Naive thymus-derived CD8-positive, alpha-beta T cell (primary cell): Measurements from ENCODE around the gene CYP1B1. TPM values are rescaled to one million over a fixed set of nuclear protein-coding genes. Genes with fewer than 3 reads are reported as not detected.
"Not testable (repeated sequence)": the region's sequence is repeated elsewhere in the genome, so short reads cannot be mapped to it uniquely, and the experiment has no call there.

Experiments
- ATAC-seq, 2 donors: fragments of 150-1000 bp; cut with Tn5 transposase in 1 of 2; sonication (Bioruptor Pico), chemical (Tn5 transposase) in 1 of 2; 1 replicate in 1 of 2; 2 replicates in 1 of 2; pipeline ENCODE4 v1.10.0; 2021; ENCODE audit warnings: mild to moderate bottlenecking in 2 of 2, moderate library complexity in 2 of 2
- POLR2A ChIA-PET: fragments of 350-600 bp; sonication (Branson Sonifier 250); formaldehyde crosslinking; loops from one replicate; lab custom pipeline; 2021; ENCODE audit warnings: antibody characterized with exemption; lab: Charles Lee
- DNase-seq, 10 donors: peaks; one replicate each; pipeline versions ENCODE4 v3.0.0 to v3.0.0-alpha.2; 2020 to 2022
- H3K27ac Mint-ChIP-seq, 10 donors: one replicate each; pipeline ENCODE4 v1.8.0; 2020 to 2022; ENCODE audit warnings: mild to moderate bottlenecking in 10 of 10, mixed read lengths in 10 of 10, moderate library complexity in 4 of 10, inconsistent platforms in 1 of 10
- H3K27me3 Mint-ChIP-seq, 5 donors: one replicate each; pipeline ENCODE4 v1.8.0; 2021 to 2022; ENCODE audit warnings: mixed read lengths in 5 of 5
- H3K36me3 Mint-ChIP-seq, 3 donors: one replicate each; pipeline ENCODE4 v1.8.0; 2020 to 2022; ENCODE audit warnings: mixed read lengths in 3 of 3, mild to moderate bottlenecking in 2 of 3, inconsistent platforms in 1 of 3
- H3K4me1 Mint-ChIP-seq, 4 donors: one replicate each; pipeline ENCODE4 v1.8.0; 2021 to 2022; ENCODE audit warnings: mixed read lengths in 4 of 4
- H3K4me3 Mint-ChIP-seq, 10 donors: one replicate each; pipeline ENCODE4 v1.8.0; 2020 to 2022; ENCODE audit warnings: mild to moderate bottlenecking in 10 of 10, mixed read lengths in 10 of 10, moderate library complexity in 6 of 10, inconsistent platforms in 1 of 10
- H3K9me3 Mint-ChIP-seq, 9 donors: one replicate each; pipeline ENCODE4 v1.8.0; 2020 to 2022; ENCODE audit warnings: mixed read lengths in 9 of 9, mild to moderate bottlenecking in 3 of 9, inconsistent platforms in 1 of 9, moderate library complexity in 1 of 9
- polyA plus RNA-seq, 3 donors: library from polyadenylated mRNA; unstranded; fragments of 300-500 nt; fragmentation: Illumina TruSeq; gene quantifications; one replicate each; pipeline ENCODE4 v1.2.3, GENCODE V29; 2021
- total RNA-seq, 8 experiments: library from RNA in 2 of 8; stranded (reverse) in 2 of 8; gene quantifications; one replicate each; pipeline ENCODE4 v1.2.3 and lab custom pipeline; 2021 to 2026

Gene CYP1B1
- 1 to 10 TPM; 2.3 to 3.9 TPM for total RNA-seq
- polyA plus RNA-seq: under 1 TPM in 2 of 3 donors, not detected in 1; 0.10 to 0.14 TPM
- total RNA-seq (lab: John Stamatoyannopoulos, UW): 0 to 25.1 (median 0.04) reads per million in 6 experiments

- Mint-ChIP-seq H3K4me1 (peaks cover 6 to 19% (median 14%) of the 10 kb centered on the region in 4 donors), H3K27me3 (peaks cover 25 to 54% (median 48%) of the 10 kb centered on the region in 5 donors), H3K36me3 (peaks cover 0 to 3% (median 0%) of the 10 kb centered on the region in 3 donors), H3K9me3 (no peaks in the 10 kb centered on the region), H3K4me3 (peak within 1 kb of the TSS in 9 of 10 donors; percentile 24 to 76 (median 60)), H3K27ac (no peak within 1 kb of the TSS)
- DNase-seq (no peak), ATAC-seq (no peak)
- POLR2A ChIA-PET: no interaction called here
Measured at GRCh38 chr2:38075507-38076151, at the start of gene CYP1B1. Gene CYP1B1 (minus strand): TSS chr2:38076151. CDS start chr2:38075388, 763 bp downstream.

GRCh38 chr2:38125007-38125406 is 49.1 kb upstream of the CYP1B1 start:
- POLR2A ChIA-PET: no interaction called here
- no peak overlapping the region for H3K27ac Mint-ChIP-seq
- peaks cover 0 to 1% (median 0%) of the 10 kb centered on the region in 5 donors for H3K27me3 Mint-ChIP-seq
- ATAC-seq (no peak), DNase-seq (no peak)
- peaks cover 0 to 6% (median 0%) of the 10 kb centered on the region in 4 donors for H3K4me1 Mint-ChIP-seq
- peaks cover 2 to 23% (median 13%) of the 10 kb centered on the region in 3 donors for H3K36me3 Mint-ChIP-seq
- peaks cover 0 to 35% (median 21%) of the 10 kb centered on the region in 9 donors for H3K9me3 Mint-ChIP-seq
- no peak overlapping the region for H3K4me3 Mint-ChIP-seq

DNA sequence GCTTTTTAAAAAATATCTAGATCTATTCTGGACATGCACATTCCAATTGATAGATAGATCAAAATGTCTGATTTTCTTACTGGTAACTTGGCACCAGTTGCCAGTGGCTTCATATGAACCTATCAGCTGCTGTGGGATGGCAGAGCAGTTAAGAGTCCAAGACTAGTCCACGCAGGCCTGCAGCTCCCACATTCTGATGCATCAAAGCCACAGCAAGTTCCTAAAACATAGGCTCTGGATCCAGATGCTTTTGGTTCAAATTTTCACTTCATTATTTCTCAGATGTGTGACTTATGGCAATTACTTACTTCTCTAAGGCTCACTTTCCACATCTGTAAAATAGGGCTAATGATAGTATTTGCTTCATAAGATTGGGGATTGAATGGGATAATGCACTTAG is 48.0 kb upstream of the CYP1B1 start:
- ATAC-seq: no peak
- peaks cover 0 to 1% (median 0%) of the 10 kb centered on the region in 5 donors for H3K27me3 Mint-ChIP-seq
- H3K4me1 Mint-ChIP-seq: peaks cover 0 to 3% (median 0%) of the 10 kb centered on the region in 4 donors
- peaks cover 0 to 35% (median 21%) of the 10 kb centered on the region in 9 donors for H3K9me3 Mint-ChIP-seq
- DNase-seq: no peak
- no peak overlapping the region for H3K4me3 Mint-ChIP-seq
- H3K27ac Mint-ChIP-seq: no peak overlapping the region
- H3K36me3 Mint-ChIP-seq: peaks cover 2 to 19% (median 13%) of the 10 kb centered on the region in 3 donors
- POLR2A ChIA-PET: no interaction called here

DNA sequence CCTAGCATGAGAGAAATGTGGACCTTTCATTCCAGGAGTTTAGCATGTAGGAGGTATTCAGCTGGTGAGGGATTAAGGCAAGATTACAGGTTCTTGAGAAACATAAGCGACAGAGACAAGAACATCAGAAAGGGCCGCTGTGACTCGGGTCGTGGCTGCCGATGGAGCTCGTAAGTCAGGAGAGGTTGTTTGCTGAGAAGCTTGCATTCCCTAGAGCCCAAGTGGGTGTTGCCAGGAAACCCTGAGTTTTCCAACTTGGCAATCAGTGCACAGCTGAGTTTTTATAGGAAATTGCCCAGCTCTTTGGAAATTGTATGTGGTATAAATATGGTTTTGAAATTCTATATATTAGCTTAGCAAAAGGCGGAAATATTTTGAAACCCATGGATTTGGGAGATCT is 46.4 kb upstream of the CYP1B1 start:
- H3K27me3 Mint-ChIP-seq: peaks cover 0 to 1% (median 0%) of the 10 kb centered on the region in 5 donors
- peaks cover 0 to 10% (median 4%) of the 10 kb centered on the region in 3 donors for H3K36me3 Mint-ChIP-seq
- H3K27ac Mint-ChIP-seq: no peak overlapping the region
- H3K4me1 Mint-ChIP-seq: no peaks in the 10 kb centered on the region
- H3K4me3 Mint-ChIP-seq: no peak overlapping the region
- POLR2A ChIA-PET: no interaction called here
- ATAC-seq (no peak), DNase-seq (no peak)
- peaks cover 0 to 21% (median 13%) of the 10 kb centered on the region in 9 donors for H3K9me3 Mint-ChIP-seq

- no peak for DNase-seq
- H3K27ac Mint-ChIP-seq: no peak overlapping the region
- H3K36me3 Mint-ChIP-seq: peaks cover 0 to 2% (median 0%) of the 10 kb centered on the region in 3 donors
- peaks cover 0 to 2% (median 0%) of the 10 kb centered on the region in 5 donors for H3K27me3 Mint-ChIP-seq
- POLR2A ChIA-PET: no interaction called here
- no peak overlapping the region for H3K4me3 Mint-ChIP-seq
- H3K4me1 Mint-ChIP-seq: no peaks in the 10 kb centered on the region
- H3K9me3 Mint-ChIP-seq: peaks cover 0 to 13% (median 4%) of the 10 kb centered on the region in 9 donors
- ATAC-seq: no peak
Measured at GRCh38 chr2:38121481-38121880, 45.5 kb upstream of the CYP1B1 start.

DNA sequence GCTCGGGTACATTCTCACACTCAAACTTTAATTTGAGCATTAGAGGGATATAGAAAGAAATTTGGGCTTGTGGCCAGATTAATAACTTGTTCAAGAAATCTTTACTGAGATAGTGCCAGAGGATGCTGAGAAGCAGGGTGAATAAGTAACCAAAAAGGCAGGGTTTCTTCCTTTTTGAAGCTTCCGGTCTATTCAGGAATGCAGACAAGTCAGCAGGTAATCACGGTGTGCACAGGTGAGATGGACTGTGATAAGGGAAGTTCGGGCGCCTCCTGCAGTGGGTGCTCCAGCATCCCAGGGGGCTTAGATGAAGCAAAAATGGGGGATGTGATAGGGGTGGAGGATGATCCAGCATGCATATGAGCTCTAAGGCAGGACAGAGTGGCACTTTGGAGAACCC is 44.9 kb upstream of the CYP1B1 start:
- ATAC-seq (no peak), DNase-seq (no peak)
- Mint-ChIP-seq H3K36me3 (no peaks in the 10 kb centered on the region), H3K27me3 (peaks cover 0 to 2% (median 0%) of the 10 kb centered on the region in 5 donors), H3K4me3 (no peak overlapping the region), H3K27ac (no peak overlapping the region), H3K9me3 (peaks cover 0 to 7% (median 2%) of the 10 kb centered on the region in 9 donors), H3K4me1 (no peaks in the 10 kb centered on the region)
- POLR2A ChIA-PET: no interaction called here

- no peaks in the 10 kb centered on the region for H3K36me3 Mint-ChIP-seq
- peaks cover 0 to 2% (median 0%) of the 10 kb centered on the region in 9 donors for H3K9me3 Mint-ChIP-seq
- DNase-seq (no peak), ATAC-seq (no peak)
- POLR2A ChIA-PET: no interaction called here
- peaks cover 0 to 3% (median 0%) of the 10 kb centered on the region in 4 donors for H3K4me1 Mint-ChIP-seq
- H3K27me3 Mint-ChIP-seq: peaks cover 0 to 3% (median 0%) of the 10 kb centered on the region in 5 donors
- H3K4me3 Mint-ChIP-seq: no peak overlapping the region
- H3K27ac Mint-ChIP-seq: no peak overlapping the region
Measured at GRCh38 chr2:38120264-38120592, 44.3 kb upstream of the CYP1B1 start.

DNA sequence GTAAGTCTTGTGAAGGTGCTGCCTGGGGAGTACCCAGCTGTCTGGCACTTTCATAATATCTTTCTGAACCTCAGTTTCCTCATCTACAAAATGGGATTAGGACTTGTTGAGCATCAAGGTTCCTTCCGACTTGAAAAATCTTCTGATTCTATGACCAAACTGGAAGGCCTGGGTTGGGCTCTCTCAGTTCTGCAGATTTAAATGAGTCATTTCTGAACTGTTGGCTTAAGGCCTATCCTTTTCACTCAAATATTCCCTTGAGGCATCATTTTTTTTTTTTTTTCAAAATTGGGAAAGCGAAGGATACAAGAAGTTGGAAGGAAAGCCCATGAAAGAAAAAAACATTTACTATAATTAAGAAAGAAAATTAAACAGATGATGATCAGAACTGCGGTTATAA is 40.8 kb upstream of the CYP1B1 start:
- H3K4me3 Mint-ChIP-seq: no peak overlapping the region
- H3K9me3 Mint-ChIP-seq: peaks cover 0 to 10% (median 0%) of the 10 kb centered on the region in 9 donors
- no peak overlapping the region for H3K27ac Mint-ChIP-seq
- ATAC-seq (no peak), DNase-seq (no peak)
- H3K36me3 Mint-ChIP-seq: peaks cover 0 to 3% (median 0%) of the 10 kb centered on the region in 3 donors
- H3K4me1 Mint-ChIP-seq: peaks cover 0 to 6% (median 0%) of the 10 kb centered on the region in 4 donors
- peaks cover 5 to 30% (median 8%) of the 10 kb centered on the region in 5 donors for H3K27me3 Mint-ChIP-seq
- POLR2A ChIA-PET: no interaction called here

DNA sequence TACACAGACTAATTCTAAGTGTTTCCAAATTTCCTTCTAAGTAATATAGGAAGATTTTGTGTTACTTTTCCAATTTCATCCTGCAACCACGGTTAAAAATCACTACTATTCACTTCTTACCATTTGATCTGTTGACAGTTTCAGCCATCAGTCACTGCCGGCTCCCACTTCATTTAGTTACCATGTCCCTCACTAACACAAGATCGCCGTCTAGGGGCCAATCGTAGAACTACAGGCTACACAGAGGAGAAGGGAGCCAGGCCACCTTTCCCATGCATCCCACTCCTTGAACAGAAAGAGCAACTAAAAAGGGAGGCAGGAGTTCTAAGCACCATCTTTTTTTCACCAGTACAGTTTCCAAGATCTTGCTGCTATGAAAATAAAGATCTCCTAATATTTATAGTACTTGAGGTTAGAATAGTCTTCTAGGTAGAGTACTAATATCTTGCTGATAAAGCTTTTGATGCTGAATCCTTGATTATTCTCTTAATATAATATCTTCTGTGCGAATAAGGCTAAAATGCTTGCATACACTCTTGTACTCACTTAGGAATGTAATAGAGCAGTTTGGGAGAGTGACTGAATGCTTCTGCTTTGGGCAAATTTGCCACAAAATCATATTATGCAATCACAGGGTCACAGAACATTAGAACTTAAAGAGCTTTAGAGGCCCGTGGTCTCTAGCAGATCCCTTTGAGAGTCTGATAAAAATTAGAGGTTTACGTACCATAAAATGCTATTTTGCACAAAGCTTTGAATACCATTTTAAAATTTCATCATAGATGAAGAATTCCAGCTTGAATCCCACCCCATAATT is 39.5 kb upstream of the CYP1B1 start:
- no peak overlapping the region for H3K27ac Mint-ChIP-seq
- peak; percentile 7 to 72 (median 44) for DNase-seq
- peaks cover 0 to 8% (median 0%) of the 10 kb centered on the region in 3 donors for H3K36me3 Mint-ChIP-seq
- ATAC-seq: peak; percentile 44 to 51
- POLR2A ChIA-PET: no interaction called here
- peaks cover 10 to 41% (median 15%) of the 10 kb centered on the region in 5 donors for H3K27me3 Mint-ChIP-seq
- peaks cover 0 to 15% (median 1%) of the 10 kb centered on the region in 9 donors for H3K9me3 Mint-ChIP-seq
- no peak overlapping the region for H3K4me3 Mint-ChIP-seq
- H3K4me1 Mint-ChIP-seq: peaks cover 0 to 6% (median 0%) of the 10 kb centered on the region in 4 donors

DNA sequence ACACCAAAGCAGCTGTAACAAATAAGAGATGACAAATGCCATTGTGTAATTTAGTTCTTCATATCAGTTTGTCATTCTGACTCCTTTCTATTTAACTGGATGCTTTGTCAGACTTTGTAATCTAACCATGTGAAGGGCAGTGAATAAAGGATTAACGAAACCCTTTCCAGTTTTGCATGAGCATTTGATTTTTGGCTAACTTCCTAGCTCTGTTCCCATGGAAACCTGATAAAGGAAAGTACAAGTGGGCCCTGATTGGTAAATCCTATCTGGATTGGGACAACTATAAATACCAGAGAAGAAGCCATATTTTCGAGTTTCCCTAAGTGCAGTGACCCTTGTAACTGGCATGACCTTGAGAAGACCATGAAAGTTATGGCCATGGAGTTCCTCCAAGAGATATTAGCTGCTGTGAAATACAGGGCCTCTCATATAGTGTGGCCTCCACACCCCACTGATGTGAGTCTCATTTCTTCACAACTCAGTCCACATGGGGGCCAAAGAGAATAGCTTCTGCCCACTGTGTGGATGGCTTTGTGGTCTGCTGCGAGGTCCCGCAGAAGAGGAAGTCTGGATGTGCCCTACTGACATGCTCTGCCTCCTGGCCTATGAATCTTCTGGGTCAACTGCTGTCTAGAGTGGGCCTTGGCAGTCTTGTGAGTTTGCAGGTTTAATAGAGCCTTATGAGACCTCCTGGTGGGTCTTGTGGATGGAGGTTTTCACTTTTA is 38.2 kb upstream of the CYP1B1 start:
- H3K27ac Mint-ChIP-seq: no peak overlapping the region
- H3K4me1 Mint-ChIP-seq: peaks cover 0 to 6% (median 0%) of the 10 kb centered on the region in 4 donors
- H3K36me3 Mint-ChIP-seq: peaks cover 0 to 8% (median 0%) of the 10 kb centered on the region in 3 donors
- DNase-seq: no peak
- POLR2A ChIA-PET: no interaction called here
- H3K9me3 Mint-ChIP-seq: peaks cover 0 to 15% (median 1%) of the 10 kb centered on the region in 9 donors
- H3K4me3 Mint-ChIP-seq: no peak overlapping the region
- H3K27me3 Mint-ChIP-seq: peaks cover 10 to 41% (median 15%) of the 10 kb centered on the region in 5 donors
- no peak for ATAC-seq

DNA sequence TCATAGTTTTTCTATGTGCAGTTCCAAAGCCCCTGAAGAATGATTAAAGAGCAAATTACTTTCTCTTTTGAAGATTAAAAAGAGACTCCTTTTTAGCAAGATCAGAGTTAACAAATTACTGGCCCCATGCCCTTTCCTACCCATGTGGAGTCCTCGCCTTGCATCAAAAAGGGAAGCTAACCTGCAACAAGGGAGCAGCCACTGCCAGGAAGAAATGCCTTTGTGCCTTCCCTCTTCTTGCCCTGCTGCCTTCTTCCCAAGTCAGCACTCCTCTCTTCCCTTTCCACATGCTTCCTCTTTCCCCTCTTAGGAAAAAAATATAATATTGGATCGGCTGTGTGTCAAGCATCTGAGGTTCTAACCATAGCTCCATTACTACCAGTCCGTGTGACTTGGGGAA is 37.1 kb upstream of the CYP1B1 start:
- POLR2A ChIA-PET: no interaction called here
- peaks cover 10 to 41% (median 15%) of the 10 kb centered on the region in 5 donors for H3K27me3 Mint-ChIP-seq
- peaks cover 0 to 8% (median 0%) of the 10 kb centered on the region in 3 donors for H3K36me3 Mint-ChIP-seq
- H3K4me1 Mint-ChIP-seq: peaks cover 0 to 6% (median 0%) of the 10 kb centered on the region in 4 donors
- H3K27ac Mint-ChIP-seq: no peak overlapping the region
- peaks cover 0 to 15% (median 1%) of the 10 kb centered on the region in 9 donors for H3K9me3 Mint-ChIP-seq
- H3K4me3 Mint-ChIP-seq: no peak overlapping the region
- ATAC-seq: no peak
- DNase-seq: no peak

DNA sequence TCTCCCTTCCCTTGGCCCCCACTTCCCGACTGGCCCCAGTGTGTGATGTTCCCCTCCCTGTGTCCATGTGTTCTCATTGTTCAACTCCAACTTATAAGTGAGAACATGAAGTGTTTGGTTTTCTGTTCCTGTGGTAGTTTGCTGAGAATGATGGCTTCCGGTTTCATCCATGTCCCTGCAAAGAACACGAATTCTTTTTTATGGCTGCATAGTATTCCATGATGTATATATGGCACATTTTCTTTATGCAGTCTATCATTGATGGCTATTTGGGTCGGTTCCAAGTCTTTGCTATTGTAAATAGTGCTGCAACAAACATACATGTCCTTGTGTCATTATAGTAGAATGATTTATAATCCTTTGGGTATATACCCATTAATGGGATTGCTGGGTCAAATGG is 35.4 kb upstream of the CYP1B1 start:
- H3K27me3 Mint-ChIP-seq: peaks cover 12 to 41% (median 19%) of the 10 kb centered on the region in 5 donors
- H3K4me3 Mint-ChIP-seq, H3K27ac Mint-ChIP-seq, DNase-seq, ATAC-seq, POLR2A ChIA-PET, H3K4me1 Mint-ChIP-seq, H3K36me3 Mint-ChIP-seq: not testable (repeated sequence)
- peaks cover 0 to 15% (median 1%) of the 10 kb centered on the region in 9 donors for H3K9me3 Mint-ChIP-seq
